ENCODE data around the gene PRKAG2.
"Not testable (repeated sequence)": the region's sequence is repeated elsewhere in the genome, so short reads cannot be mapped to it uniquely, and the experiment has no call there.

PRKAG2 gene

GRCh38 chr7:151802469-151802846 lies 74.5 kb downstream of the PRKAG2 start:
- DNase-seq (ENCODE audit: low read depth, low spot score): no peak

DNA sequence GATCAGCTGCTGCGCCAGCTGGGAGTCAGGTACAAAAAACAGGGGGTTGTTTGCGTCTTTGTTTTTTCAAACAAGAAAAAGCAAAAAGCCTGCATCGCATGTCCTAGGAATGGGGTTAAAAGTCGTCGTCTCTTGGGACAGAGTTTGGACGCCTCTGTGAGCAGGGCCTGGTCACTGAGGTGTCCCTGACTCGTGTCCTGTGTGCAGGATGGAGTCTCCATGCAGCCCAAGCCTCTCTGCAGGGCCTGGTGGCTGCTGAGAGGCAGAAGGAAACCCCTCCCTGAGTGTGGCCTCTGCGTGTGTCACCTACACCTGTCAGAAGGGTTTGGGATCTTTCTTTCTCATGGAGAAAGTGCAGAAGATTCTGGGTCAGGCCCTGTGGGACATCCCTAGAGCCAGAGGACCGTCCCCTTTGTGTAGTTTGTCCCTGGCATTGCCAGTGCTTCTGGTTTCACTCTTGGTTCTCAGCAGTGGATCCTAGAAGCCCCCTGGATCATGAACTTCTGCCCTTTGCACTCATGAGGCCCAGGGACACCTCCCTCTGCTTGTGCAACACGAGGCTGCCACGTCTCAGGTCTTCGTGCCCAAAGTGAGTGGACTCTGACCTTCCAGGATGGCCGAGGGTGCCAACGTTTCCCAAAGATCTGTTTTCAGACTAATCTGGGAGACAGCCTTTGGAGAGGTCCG lies 75.0 kb downstream of the PRKAG2 start:
- DNase-seq (ENCODE audit: low read depth, low spot score): no peak

- no peak for DNase-seq (ENCODE audit: low read depth, low spot score)
These were observed 75.6 kb downstream of the PRKAG2 start for GRCh38 chr7:151801291-151801690.

DNA sequence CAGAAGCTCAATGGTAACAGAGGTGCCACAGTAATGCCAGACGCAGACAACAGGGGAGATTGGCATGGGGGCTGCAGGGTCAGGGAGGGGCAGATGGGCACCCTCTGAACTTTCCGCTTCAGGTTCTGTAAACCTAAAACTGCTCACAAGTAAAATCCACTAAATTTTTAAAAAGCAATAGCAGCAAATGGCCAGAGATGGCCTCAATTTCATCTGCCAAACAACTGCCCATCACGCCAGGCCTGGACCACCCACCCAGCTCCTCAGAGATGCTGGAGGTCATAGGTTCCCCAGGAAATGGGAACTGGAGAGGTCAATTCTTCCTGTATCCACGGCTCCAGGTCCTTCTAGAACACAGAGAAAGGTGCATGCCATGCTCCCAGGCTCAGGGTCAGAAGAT lies 76.1 kb downstream of the PRKAG2 start:
- DNase-seq (ENCODE audit: low read depth, low spot score): no peak

GRCh38 chr7:151800391-151800790 lies 76.5 kb downstream of the PRKAG2 start:
- no peak for DNase-seq (ENCODE audit: low read depth, low spot score)

- DNase-seq (ENCODE audit: low read depth, low spot score): no peak
These were observed 77.4 kb downstream of the PRKAG2 start for GRCh38 chr7:151799506-151799905.

DNA sequence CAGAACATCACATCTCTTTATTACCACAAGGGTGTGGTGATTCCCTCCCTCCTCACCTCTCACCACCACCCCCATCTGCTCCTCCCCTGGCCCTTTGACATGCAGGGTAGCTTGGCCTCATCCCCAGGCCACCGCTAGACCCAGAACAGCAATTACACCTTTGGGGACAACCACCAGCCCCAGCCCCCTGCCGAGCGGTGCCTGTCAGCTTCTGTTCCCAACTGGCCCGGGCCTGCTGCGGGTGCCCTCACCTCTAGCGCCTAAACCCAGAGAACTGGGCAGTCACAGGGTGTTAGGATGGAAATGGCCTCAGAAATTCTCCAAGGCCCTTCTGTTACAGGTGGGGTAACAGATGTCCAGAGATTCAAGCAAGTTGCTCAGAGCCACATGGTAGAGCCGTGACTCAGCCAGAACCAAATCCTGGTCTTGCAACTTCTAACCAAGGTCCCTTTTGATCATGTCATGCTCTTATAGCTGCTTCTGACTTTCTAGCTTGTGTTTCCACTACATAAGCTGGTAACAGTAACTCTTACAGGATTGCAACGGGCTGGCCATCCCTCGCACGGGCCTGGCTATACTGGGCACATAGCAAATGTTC lies 78.0 kb downstream of the PRKAG2 start:
- no peak for DNase-seq (ENCODE audit: low read depth, low spot score)

DNA sequence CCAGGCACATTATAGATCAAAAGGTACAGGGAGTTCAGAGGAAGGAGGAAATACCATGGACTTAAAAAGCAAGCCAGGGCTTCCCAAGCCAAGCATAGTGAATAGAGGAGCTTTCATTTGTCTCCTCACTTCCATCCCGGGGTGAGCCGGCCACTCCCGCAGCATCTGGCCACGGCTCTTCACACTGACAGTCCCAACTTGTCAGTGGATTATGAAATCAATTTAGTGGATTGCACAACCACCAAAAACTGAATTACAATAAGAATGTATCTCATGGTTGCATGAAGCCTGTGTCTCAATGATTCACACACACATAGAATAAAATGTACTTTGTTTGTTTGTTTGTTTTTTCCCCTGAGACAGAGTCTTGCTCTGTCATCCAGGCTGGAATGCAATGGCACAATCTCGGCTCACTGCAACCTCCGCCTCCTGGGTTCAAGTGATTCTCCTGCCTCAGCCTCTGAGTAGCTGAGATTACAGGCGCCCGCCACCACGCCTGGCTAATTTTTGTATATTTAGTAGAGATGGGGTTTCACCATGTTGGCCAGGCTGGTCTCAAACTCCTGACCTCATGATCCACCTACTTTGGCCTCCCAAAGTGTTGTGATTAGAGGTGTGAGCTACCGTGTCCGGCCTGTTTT lies 79.1 kb downstream of the PRKAG2 start:
- DNase-seq (ENCODE audit: low read depth, low spot score): not testable (repeated sequence)

- no peak for DNase-seq (ENCODE audit: low read depth, low spot score)
These were observed 79.9 kb downstream of the PRKAG2 start for GRCh38 chr7:151796871-151797537.

GRCh38 chr7:151796091-151796870 lies 80.6 kb downstream of the PRKAG2 start:
- DNase-seq (ENCODE audit: low read depth, low spot score): peak; percentile 37

DNA sequence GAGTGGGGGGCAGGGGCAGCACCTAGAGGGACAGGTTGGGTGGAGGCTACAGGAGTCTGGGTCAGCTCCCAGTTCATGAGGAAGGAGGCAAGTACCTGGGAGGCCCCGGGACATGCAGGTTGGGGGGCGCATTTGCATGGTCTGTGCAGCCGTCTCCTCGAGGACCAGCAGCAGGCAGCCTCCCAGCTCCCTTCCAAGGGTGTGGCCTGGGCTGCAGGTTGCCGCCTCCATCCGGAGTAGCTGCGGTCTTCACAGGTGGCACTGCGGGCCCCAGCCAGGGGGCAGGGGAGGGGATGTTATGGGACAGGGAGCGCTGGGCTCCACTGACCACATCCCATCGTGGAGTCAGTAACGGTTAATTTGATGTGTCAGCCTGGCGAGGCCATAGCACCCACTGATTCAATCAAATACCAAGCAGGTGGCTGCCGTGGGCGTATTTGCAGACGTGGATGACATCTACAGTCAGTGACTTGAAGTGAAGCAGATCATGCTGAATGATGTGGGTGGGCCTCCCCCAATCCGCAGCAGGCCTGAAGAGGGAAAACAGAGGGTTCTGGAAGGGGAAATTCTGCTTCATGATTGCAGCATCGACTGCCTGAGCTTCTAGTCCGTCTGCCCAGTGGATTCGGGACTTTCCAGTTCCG lies 81.6 kb downstream of the PRKAG2 start:
- DNase-seq (ENCODE audit: low read depth, low spot score): no peak

GRCh38 chr7:151794508-151795167 lies 82.3 kb downstream of the PRKAG2 start:
- DNase-seq (ENCODE audit: low read depth, low spot score): peak; percentile 58

DNA sequence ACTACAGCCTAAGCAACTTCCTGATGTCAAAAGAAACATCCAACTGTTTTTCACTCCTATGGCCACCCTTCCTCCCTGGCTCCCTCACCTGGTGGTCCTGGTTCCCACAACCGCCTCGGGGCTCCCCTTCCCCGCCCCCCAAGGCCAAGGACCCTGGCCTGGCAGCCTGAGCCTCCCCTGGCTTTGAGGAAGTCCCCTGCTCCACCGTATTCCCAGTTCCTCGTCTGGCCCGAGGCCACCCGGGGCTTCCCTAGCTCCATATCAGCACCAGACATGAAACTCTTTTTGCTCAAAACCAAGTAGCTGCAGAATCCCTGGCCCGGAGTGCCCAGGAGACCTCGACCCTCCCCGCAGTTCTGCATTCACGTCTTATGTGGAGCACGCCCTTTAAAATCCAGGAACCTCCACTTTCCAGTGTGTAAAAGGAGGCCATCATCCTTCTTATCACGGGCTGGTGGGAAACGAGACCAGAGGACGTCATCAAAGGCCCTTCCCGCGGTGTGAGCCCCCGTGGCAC lies 82.9 kb downstream of the PRKAG2 start:
- DNase-seq (ENCODE audit: low read depth, low spot score): no peak

- no peak for DNase-seq (ENCODE audit: low read depth, low spot score)
These were observed 83.4 kb downstream of the PRKAG2 start for GRCh38 chr7:151793531-151793951.

GRCh38 chr7:151792636-151793035 lies 84.3 kb downstream of the PRKAG2 start:
- no peak for DNase-seq (ENCODE audit: low read depth, low spot score)

DNA sequence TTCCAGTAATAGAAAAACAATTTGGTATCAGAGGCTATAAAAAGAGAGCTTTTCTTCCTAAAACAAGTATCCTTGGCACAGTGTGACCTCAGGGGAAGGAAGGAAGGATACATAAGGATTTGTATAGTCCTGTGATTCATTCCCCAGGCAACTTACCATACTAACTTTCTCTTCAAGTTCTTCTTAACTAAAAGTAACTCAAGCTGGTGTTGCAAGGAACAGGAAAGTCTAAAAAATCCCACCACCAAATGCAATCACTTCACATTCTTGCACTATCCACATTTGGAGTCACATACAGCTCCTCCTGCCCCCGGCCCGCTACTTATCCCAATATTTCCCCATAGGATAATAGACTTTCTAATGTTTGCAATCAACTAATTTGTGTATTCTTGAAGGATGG lies 84.8 kb downstream of the PRKAG2 start:
- DNase-seq (ENCODE audit: low read depth, low spot score): no peak

- DNase-seq (ENCODE audit: low read depth, low spot score): no peak
These were observed 85.9 kb downstream of the PRKAG2 start for GRCh38 chr7:151790830-151791620.

DNA sequence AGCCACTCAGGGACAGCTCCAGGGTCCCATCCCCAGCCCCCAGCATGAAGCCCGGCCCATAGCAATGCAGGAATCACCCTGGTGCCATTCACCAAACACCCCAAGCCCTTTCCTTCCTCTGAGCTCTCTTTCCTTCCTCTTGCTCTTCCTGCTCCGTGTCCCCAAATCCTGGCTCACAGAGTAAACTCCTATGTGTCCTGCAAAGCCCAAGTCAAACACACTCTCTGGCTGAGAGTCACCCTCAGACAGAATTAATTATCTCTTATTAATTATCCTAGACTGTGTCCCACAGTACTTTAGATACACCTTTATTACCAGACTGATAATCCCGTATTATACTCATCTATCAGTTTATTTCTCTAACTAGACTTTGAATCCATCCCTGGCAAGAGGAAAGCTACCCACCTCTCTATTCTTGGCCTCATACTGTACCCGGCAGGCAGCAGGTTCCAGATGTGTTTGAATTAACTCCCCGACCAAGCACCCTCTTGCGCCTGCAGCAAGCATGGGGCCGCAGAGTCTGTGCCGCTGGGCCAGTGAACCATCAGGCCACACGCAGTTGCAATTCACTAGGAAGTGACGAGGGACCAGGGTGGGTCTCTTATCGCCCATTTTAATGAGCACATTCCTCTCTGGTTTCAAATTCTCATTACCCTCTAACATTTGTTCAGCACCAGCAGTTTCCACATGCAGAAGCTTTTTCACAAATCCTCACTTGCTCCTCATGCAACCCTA lies 86.7 kb downstream of the PRKAG2 start:
- no peak for DNase-seq (ENCODE audit: low read depth, low spot score)

DNA sequence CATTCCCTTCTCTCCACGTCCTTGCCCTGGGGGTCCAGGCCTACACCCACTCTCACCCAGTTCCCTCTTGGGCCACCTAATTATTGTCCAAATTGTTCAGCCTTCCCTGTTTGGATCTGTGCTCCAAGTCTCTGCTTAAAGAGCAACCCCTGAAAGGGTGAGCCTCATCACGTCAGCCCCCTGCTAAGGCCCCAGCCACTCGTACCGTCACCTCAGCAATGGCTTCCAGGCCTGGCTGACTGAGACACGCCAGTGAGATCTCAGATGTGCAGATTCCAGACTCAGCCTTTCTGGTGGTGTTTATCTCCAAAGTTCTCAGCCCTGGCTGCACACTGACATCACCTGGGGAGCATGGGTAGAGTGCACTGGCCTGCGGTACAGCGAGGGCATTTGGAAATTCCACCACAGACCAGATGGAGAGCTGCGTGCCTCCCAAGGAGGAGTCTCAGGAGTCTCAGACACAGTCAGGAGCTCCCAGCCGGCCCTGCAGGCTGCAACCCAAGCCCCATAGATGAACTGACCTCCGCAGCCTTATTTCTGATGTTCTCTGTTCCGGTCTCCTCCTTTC lies 87.5 kb downstream of the PRKAG2 start:
- DNase-seq (ENCODE audit: low read depth, low spot score): no peak
